HEK293 (cell line): Measurements from ENCODE around the gene PARD6B.

Experiments used
- AEBP2 ChIP-seq: fragments of 450-650 bp; formaldehyde crosslinking; IDR thresholded peaks from 2 replicates; pipeline ENCODE4 v1.5.1; 2016; ENCODE audit warnings: missing biosample characterization, missing genetic modification characterization, borderline replicate concordance
- BCL11A ChIP-seq: fragments of 450-650 bp; formaldehyde crosslinking; IDR thresholded peaks from 2 replicates; pipeline ENCODE4 v1.5.1; 2016; ENCODE audit warnings: low read depth, missing biosample characterization, missing genetic modification characterization
- HOXA7 ChIP-seq: sonication (generic); formaldehyde crosslinking; IDR thresholded peaks from 2 replicates; pipeline ENCODE4 v1.8.1; 2022; ENCODE audit warnings: missing genetic modification reagents, borderline replicate concordance
- SETDB1 ChIP-seq: IDR thresholded peaks from one replicate; pipeline ENCODE4 v1.6.1; 2017; ENCODE audit warnings: mild to moderate bottlenecking, low read length, moderate library complexity, mixed read lengths; ENCODE audit not compliant: insufficient read length
- TRIM28 ChIP-seq: IDR thresholded peaks from 2 replicates; pipeline ENCODE4 v1.6.1; 2011; ENCODE audit warnings: low read length, control low read depth, borderline replicate concordance
- WT1 ChIP-seq: fragments of 450-650 bp; formaldehyde crosslinking; IDR thresholded peaks from 2 replicates; pipeline ENCODE4 v1.5.1; 2016; ENCODE audit warnings: missing biosample characterization, missing genetic modification characterization
- ZBTB1 ChIP-seq: fragments of 450-650 bp; formaldehyde crosslinking; IDR thresholded peaks from 2 replicates; pipeline ENCODE4 v1.5.1; 2016; ENCODE audit warnings: missing biosample characterization, missing genetic modification characterization
- ZBTB7A ChIP-seq: fragments of 450-650 bp; formaldehyde crosslinking; IDR thresholded peaks from 2 replicates; pipeline ENCODE4 v1.5.1; 2016; ENCODE audit warnings: low read depth, missing biosample characterization, missing genetic modification characterization
- ZNF138 ChIP-seq: fragments of 450-650 bp; formaldehyde crosslinking; IDR thresholded peaks from 2 replicates; pipeline ENCODE4 v1.5.1; 2016; ENCODE audit warnings: missing biosample characterization, missing genetic modification characterization, borderline replicate concordance
- ZNF140 ChIP-seq: fragments of 450-650 bp; formaldehyde crosslinking; IDR thresholded peaks from 2 replicates; pipeline ENCODE4 v1.5.1; 2016; ENCODE audit warnings: missing biosample characterization, missing genetic modification characterization
- ZNF169 ChIP-seq: fragments of 450-650 bp; formaldehyde crosslinking; IDR thresholded peaks from 2 replicates; pipeline ENCODE4 v1.5.1; 2016; ENCODE audit warnings: missing biosample characterization, missing genetic modification characterization
- ZNF341 ChIP-seq: fragments of 450-650 bp; formaldehyde crosslinking; IDR thresholded peaks from 2 replicates; pipeline ENCODE4; 2016; ENCODE audit warnings: low read depth, missing biosample characterization, missing genetic modification characterization
- ZNF350 ChIP-seq: fragments of 450-650 bp; formaldehyde crosslinking; IDR thresholded peaks from 2 replicates; pipeline ENCODE4 v1.5.0; 2017; ENCODE audit warnings: missing biosample characterization, mild to moderate bottlenecking, missing genetic modification characterization
- ZNF426 ChIP-seq: fragments of 450-650 bp; formaldehyde crosslinking; IDR thresholded peaks from 2 replicates; pipeline ENCODE4 v1.5.1; 2017; ENCODE audit warnings: missing biosample characterization, missing genetic modification characterization, mild to moderate bottlenecking, inconsistent platforms, moderate library complexity
- ZNF488 ChIP-seq: fragments of 450-650 bp; formaldehyde crosslinking; IDR thresholded peaks from 2 replicates; pipeline ENCODE4 v1.5.1; 2016; ENCODE audit warnings: missing biosample characterization, missing genetic modification characterization
- ZNF514 ChIP-seq: fragments of 450-650 bp; formaldehyde crosslinking; IDR thresholded peaks from 2 replicates; pipeline ENCODE4 v1.5.1; 2016; ENCODE audit warnings: missing biosample characterization, missing genetic modification characterization
- ZNF521 ChIP-seq: fragments of 450-650 bp; formaldehyde crosslinking; IDR thresholded peaks from 2 replicates; pipeline ENCODE4 v1.5.1; 2017; ENCODE audit warnings: missing biosample characterization, mild to moderate bottlenecking, missing genetic modification characterization
- ZNF555 ChIP-seq: fragments of 450-650 bp; formaldehyde crosslinking; conservative IDR thresholded peaks from 2 replicates; pipeline ENCODE4 v1.5.1; 2017; ENCODE audit warnings: missing biosample characterization, mild to moderate bottlenecking, missing genetic modification characterization, inconsistent platforms
- ZNF610 ChIP-seq: fragments of 450-650 bp; formaldehyde crosslinking; IDR thresholded peaks from 2 replicates; pipeline ENCODE4 v1.5.1; 2016; ENCODE audit warnings: missing biosample characterization, missing genetic modification characterization, borderline replicate concordance
- ZNF624 ChIP-seq: fragments of 450-650 bp; formaldehyde crosslinking; IDR thresholded peaks from 2 replicates; pipeline ENCODE4 v1.5.1; 2017; ENCODE audit warnings: missing biosample characterization, missing genetic modification characterization
- ZNF76 ChIP-seq: fragments of 450-650 bp; formaldehyde crosslinking; IDR thresholded peaks from 2 replicates; pipeline ENCODE4; 2016; ENCODE audit warnings: low read depth, missing biosample characterization, missing genetic modification characterization, borderline replicate concordance
- ZNF791 ChIP-seq: fragments of 450-650 bp; formaldehyde crosslinking; IDR thresholded peaks from 2 replicates; pipeline ENCODE4 v1.5.1; 2016; ENCODE audit warnings: missing biosample characterization, missing genetic modification characterization
- TF ChIP-seq, protein P1 (sequence below): fragments of 450-650 bp; formaldehyde crosslinking; IDR thresholded peaks from 2 replicates; pipeline ENCODE4 v1.5.1; 2016; ENCODE audit warnings: missing biosample characterization, missing genetic modification characterization, borderline replicate concordance
- TF ChIP-seq, protein P2 (sequence below): fragments of 450-650 bp; formaldehyde crosslinking; IDR thresholded peaks from 2 replicates; pipeline ENCODE4 v1.5.1; 2017; ENCODE audit warnings: missing biosample characterization, missing genetic modification characterization
- TF ChIP-seq, protein P3 (sequence below): fragments of 450-650 bp; formaldehyde crosslinking; IDR thresholded peaks from 2 replicates; pipeline ENCODE4 v1.5.1; 2016; ENCODE audit warnings: missing biosample characterization, missing genetic modification characterization
- TF ChIP-seq, protein P4 (sequence below): fragments of 450-650 bp; IDR thresholded peaks from 2 replicates; pipeline ENCODE4 v1.5.1; 2018; ENCODE audit warnings: missing biosample characterization, mild to moderate bottlenecking, missing genetic modification characterization
- TF ChIP-seq, protein P5 (sequence below): fragments of 450-650 bp; formaldehyde crosslinking; IDR thresholded peaks from 2 replicates; pipeline ENCODE4 v1.5.1; 2017; ENCODE audit warnings: missing biosample characterization, missing genetic modification characterization

Gene PARD6B

GRCh38 chr20:50794846-50795634, 63.7 kb downstream of the PARD6B start, which contains the start of gene BCAS4 (continued):
- TF ChIP-seq, protein P1, sequence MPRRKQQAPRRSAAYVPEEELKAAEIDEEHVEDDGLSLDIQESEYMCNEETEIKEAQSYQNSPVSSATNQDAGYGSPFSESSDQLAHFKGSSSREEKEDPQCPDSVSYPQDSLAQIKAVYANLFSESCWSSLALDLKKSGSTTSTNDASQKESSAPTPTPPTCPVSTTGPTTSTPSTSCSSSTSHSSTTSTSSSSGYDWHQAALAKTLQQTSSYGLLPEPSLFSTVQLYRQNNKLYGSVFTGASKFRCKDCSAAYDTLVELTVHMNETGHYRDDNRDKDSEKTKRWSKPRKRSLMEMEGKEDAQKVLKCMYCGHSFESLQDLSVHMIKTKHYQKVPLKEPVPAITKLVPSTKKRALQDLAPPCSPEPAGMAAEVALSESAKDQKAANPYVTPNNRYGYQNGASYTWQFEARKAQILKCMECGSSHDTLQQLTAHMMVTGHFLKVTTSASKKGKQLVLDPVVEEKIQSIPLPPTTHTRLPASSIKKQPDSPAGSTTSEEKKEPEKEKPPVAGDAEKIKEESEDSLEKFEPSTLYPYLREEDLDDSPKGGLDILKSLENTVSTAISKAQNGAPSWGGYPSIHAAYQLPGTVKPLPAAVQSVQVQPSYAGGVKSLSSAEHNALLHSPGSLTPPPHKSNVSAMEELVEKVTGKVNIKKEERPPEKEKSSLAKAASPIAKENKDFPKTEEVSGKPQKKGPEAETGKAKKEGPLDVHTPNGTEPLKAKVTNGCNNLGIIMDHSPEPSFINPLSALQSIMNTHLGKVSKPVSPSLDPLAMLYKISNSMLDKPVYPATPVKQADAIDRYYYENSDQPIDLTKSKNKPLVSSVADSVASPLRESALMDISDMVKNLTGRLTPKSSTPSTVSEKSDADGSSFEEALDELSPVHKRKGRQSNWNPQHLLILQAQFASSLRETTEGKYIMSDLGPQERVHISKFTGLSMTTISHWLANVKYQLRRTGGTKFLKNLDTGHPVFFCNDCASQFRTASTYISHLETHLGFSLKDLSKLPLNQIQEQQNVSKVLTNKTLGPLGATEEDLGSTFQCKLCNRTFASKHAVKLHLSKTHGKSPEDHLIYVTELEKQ (tag by site-specific recombination): no peak
- TF ChIP-seq ZNF341 (tag by site-specific recombination): no peak
- no peak for TF ChIP-seq TRIM28
- no peak for TF ChIP-seq ZNF426 (tag by site-specific recombination)
- TF ChIP-seq ZNF350 (tag by site-specific recombination): no peak
- no peak for TF ChIP-seq ZNF138
- TF ChIP-seq, protein P2, sequence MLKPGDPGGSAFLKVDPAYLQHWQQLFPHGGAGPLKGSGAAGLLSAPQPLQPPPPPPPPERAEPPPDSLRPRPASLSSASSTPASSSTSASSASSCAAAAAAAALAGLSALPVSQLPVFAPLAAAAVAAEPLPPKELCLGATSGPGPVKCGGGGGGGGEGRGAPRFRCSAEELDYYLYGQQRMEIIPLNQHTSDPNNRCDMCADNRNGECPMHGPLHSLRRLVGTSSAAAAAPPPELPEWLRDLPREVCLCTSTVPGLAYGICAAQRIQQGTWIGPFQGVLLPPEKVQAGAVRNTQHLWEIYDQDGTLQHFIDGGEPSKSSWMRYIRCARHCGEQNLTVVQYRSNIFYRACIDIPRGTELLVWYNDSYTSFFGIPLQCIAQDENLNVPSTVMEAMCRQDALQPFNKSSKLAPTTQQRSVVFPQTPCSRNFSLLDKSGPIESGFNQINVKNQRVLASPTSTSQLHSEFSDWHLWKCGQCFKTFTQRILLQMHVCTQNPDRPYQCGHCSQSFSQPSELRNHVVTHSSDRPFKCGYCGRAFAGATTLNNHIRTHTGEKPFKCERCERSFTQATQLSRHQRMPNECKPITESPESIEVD (tag by site-specific recombination): no peak
- TF ChIP-seq ZNF76 (tag by site-specific recombination): 0 out of 2 replicates have a peak, but pooled peaks have one; percentile 11
- TF ChIP-seq, protein P3, sequence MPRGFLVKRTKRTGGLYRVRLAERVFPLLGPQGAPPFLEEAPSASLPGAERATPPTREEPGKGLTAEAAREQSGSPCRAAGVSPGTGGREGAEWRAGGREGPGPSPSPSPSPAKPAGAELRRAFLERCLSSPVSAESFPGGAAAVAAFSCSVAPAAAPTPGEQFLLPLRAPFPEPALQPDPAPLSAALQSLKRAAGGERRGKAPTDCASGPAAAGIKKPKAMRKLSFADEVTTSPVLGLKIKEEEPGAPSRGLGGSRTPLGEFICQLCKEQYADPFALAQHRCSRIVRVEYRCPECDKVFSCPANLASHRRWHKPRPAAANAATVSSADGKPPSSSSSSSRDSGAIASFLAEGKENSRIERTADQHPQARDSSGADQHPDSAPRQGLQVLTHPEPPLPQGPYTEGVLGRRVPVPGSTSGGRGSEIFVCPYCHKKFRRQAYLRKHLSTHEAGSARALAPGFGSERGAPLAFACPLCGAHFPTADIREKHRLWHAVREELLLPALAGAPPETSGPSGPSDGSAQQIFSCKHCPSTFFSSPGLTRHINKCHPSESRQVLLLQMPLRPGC: no peak
- no peak for TF ChIP-seq ZNF488 (tag by site-specific recombination)
- TF ChIP-seq, protein P4, sequence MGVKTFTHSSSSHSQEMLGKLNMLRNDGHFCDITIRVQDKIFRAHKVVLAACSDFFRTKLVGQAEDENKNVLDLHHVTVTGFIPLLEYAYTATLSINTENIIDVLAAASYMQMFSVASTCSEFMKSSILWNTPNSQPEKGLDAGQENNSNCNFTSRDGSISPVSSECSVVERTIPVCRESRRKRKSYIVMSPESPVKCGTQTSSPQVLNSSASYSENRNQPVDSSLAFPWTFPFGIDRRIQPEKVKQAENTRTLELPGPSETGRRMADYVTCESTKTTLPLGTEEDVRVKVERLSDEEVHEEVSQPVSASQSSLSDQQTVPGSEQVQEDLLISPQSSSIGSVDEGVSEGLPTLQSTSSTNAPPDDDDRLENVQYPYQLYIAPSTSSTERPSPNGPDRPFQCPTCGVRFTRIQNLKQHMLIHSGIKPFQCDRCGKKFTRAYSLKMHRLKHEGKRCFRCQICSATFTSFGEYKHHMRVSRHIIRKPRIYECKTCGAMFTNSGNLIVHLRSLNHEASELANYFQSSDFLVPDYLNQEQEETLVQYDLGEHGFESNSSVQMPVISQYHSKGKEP (tag by site-specific recombination): no peak; the same call in 1 of the 2 replicates
- no peak for TF ChIP-seq AEBP2 (tag by site-specific recombination)
- TF ChIP-seq ZNF610: no peak
- TF ChIP-seq WT1: no peak
- TF ChIP-seq ZNF514: no peak
- TF ChIP-seq ZBTB7A: 0 out of 2 replicates have a peak, but pooled peaks have one; percentile 51
- TF ChIP-seq ZBTB1 (tag by site-specific recombination): no peak
- no peak for TF ChIP-seq SETDB1
- no peak for TF ChIP-seq ZNF521 (tag by site-specific recombination)
- TF ChIP-seq BCL11A (tag by site-specific recombination): no peak
- no peak for TF ChIP-seq ZNF555 (tag by site-specific recombination)
- no peak for TF ChIP-seq ZNF624
- TF ChIP-seq ZNF169: no peak
- TF ChIP-seq HOXA7 (CRISPR knock-in tag): no peak
- no peak for TF ChIP-seq ZNF140 (tag by site-specific recombination)
- no peak for TF ChIP-seq ZNF791 (tag by site-specific recombination)
- TF ChIP-seq, protein P5, sequence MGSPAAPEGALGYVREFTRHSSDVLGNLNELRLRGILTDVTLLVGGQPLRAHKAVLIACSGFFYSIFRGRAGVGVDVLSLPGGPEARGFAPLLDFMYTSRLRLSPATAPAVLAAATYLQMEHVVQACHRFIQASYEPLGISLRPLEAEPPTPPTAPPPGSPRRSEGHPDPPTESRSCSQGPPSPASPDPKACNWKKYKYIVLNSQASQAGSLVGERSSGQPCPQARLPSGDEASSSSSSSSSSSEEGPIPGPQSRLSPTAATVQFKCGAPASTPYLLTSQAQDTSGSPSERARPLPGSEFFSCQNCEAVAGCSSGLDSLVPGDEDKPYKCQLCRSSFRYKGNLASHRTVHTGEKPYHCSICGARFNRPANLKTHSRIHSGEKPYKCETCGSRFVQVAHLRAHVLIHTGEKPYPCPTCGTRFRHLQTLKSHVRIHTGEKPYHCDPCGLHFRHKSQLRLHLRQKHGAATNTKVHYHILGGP: no peak
